C4-2B (cell line): ENCODE results near the gene CYB5R2.

Source experiments
- H3K27ac ChIP-seq: fragments of 450-650 bp; 2 replicates; pipeline ENCODE4 v1.5.1; 2017
- CTCF ChIP-seq: fragments of 450-650 bp; conservative IDR thresholded peaks from 2 replicates; pipeline ENCODE4 v1.5.1; 2017; ENCODE audit warnings: mild to moderate bottlenecking
- ZFX ChIP-seq: fragments of 450-650 bp; IDR thresholded peaks from 2 replicates; pipeline ENCODE4 v1.6.1; 2017

CYB5R2 gene

DNA sequence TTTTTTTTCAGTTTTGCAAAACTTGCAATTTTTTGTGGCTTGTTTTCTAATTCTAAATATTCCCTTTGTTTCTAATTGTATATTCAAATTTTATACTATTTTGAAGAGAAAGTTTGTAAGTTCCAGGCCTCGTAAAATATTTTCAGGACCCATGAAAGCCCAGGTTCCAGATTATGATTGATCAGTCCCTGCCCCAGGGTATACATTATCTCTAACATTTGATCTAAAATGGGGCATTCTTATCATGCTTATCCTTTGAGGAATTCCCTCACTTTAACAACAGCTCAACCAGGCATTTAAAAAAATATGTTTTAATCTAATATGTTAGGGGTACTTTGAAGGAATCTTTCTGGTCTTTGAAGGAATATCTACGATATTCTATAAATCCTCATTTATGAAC lies 26.4 kb downstream of the CYB5R2 start:
- TF ChIP-seq ZFX: no peak
- H3K27ac ChIP-seq: no peak overlapping the region

DNA sequence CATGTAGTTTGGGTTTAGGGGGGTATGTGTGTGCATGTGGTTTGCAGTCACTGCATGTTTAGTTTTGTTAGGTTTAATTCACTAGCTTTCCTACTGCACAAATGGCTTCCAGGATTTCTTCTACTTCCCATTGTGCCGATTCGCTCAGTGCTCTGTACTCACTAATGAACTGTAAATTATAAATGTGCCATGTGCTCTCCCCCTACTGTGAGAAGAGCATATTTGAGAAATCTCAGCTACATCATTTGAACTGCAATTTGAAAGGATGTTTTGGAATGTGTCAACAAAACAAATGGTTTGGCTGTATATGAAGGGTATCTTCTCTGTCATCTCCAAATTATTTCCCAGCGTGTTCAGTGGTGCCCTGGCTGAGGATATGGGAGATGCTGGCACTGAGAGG lies 28.1 kb downstream of the CYB5R2 start:
- TF ChIP-seq ZFX: no peak
- no peak for TF ChIP-seq CTCF

DNA sequence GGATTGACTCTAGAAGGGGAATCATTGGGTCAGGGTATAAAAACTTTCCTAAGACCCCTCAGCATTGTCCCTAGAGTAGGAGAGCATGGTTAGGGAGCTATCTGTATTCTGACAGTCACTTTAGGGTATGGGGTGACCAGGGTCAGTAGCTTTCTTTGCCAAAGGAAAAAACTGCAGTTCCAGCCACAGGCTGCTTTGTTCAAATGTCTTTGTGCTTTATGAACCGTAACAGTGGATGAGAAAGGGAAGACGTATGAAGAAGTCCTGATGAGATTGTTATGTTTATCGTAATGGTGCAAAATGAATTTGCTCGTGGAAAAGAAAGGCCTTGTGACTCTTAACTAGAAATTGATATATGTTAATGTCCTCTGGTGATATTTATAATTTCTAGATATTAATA lies 30.0 kb downstream of the CYB5R2 start:
- TF ChIP-seq ZFX (no peak), CTCF (no peak)
- H3K27ac ChIP-seq: no peak overlapping the region

More for the DNA sequence above, 28.1 kb downstream of the CYB5R2 start:
- H3K27ac ChIP-seq: no peak overlapping the region

DNA sequence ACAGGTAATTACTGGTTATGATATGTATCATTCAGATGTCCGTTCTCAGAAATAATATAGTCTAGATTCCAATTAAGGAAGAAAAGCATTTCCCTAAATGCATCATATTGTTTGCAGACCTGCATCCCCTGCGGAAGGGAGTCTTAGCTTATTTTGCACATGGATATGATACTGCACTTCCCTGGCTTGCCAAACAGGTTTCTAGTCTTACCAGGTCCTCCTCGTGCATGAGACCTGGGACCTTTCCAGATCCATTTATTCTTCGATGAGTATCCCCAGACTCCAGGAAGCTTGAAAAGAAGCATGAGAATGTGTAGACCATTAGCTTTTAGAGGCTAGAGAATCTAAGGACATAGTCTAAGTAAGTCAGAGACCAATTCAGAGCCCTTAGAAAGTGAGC lies 30.6 kb downstream of the CYB5R2 start:
- H3K27ac ChIP-seq: no peak overlapping the region
- TF ChIP-seq CTCF (no peak), ZFX (no peak)

DNA sequence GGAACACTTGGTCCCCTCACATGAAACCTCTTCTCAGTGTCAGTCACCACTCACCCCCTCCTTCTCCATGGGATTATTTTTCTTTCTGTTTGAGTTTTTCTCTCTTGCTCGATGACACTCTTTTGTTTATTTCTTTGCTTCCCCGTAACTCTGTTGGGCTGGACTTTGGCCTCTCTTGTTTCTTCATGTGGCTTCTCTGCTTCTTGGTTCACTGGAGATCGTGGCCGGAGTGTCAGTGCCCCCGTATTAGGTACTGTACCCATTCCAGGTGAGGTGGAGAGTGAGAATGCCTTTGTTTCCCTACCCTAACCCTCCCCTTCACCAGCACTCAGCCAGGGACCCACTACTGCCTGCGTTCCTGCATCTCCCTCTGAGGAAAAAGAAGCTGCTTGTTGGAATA lies 32.5 kb downstream of the CYB5R2 start:
- H3K27ac ChIP-seq: no peak overlapping the region
- TF ChIP-seq ZFX (no peak), CTCF (no peak)

DNA sequence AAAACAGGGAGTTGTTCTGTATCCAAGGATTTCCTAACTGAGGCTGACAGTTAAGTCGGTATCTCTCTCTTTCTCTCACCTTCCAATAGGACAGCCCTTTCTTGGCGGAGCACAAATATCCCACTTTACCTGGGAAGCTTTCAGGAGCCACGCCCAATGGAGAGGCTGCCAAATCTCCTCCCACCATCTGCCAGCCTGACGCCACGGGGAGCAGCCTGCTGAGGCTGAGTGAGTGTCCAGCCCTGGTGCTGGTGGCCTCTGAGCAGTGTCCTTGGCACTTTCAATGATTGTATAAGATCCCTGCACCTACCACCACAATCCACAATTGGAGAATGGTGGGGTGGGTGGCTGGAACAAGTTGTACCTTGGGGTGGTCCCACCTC lies 33.7 kb downstream of the CYB5R2 start:
- no peak overlapping the region for H3K27ac ChIP-seq
- no peak for TF ChIP-seq CTCF
- no peak for TF ChIP-seq ZFX

GRCh38 chr11:7638710-7639642 lies 34.3 kb downstream of the CYB5R2 start:
- no peak overlapping the region for H3K27ac ChIP-seq
- TF ChIP-seq ZFX: no peak
- no peak for TF ChIP-seq CTCF
